Amniotic stem cell (primary cell): Measurements from ENCODE around the gene DNAJB1.

ENCODE experiments used
- DNase-seq: peaks from one replicate; lab custom pipeline; 2025; lab: John Stamatoyannopoulos, UW

DNAJB1 gene

DNA sequence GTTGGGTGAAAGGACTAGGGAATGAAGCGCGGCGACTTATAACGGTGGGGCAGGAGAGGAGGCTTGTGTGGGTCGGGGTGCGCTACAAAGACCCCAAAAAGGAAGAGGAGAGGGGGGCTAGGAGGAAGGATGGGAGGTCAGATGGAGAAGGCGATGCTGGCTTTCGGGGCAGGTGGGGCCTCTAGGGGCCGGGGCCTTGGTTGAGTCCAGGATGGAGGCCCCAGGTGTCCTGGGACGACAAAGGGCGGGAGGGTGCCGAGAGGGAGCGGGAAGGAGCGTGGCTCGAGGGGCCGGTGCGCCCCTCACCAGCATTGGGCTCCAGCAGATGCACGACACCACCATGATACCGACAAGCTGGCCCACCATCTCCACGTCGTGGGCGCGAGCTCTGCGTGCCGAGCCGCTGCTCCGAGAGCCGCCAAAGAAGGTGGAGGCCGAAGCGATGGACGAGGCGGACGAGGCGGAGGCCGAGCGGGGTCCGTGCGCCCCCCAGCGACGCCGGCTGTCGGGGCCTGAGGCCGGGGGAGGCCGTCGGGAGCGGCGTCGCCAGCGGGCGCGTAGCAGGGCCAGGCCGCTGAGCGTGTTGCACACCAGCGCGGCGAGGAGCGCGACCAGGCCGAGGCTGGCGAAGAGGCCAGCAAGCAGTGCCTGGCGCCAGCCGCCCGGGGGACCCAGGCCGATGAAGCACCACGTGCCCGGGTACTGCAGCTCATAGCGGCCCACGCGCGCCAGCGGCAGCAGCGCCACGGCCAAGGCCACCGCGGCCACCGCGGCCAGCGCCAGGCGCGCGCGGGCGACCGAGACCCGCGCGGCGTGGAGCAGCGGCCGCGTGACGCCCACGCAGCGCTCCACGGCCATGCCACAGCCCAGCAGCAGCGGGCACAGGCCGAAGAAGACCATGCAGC is 44.9 kb downstream of the DNAJB1 start:
- DNase-seq, result no peak

DNA sequence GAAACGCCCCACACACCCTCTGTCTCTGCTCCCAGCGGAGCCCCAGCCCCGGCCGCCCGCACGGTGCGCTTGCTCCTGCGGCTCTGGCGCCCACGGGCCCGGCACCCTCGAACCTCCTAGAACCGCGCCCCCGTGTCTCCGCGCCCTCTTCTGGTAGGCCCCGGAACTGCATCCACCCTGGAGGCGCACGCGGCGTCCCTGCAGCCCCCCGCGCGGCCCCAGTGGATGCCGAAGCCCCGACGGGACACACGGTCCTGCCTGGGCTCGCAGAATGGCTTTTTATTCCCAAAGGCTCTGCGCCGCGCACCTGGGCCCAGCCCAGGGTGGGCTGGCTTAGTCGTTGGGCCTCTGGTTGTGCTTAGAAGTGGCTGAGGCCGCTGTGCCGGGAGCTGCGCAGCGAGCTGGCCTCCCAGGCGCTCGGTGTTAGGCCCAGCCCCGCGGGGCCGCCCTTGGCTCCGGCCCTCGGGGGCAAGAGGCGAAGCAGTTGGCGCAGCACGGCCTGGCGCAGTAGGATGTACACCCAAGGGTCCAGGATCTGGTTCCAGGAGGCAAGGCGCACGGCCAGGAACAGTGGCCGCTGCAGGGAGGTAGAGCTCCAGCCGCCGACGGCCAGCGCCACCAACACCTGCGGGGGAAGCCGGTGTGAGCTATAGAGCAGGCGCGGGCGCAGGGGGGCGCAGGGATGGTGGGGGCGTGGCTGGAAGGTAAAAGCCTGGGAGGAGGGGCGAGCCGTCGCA is 45.8 kb downstream of the DNAJB1 start:
- no peak for DNase-seq

DNA sequence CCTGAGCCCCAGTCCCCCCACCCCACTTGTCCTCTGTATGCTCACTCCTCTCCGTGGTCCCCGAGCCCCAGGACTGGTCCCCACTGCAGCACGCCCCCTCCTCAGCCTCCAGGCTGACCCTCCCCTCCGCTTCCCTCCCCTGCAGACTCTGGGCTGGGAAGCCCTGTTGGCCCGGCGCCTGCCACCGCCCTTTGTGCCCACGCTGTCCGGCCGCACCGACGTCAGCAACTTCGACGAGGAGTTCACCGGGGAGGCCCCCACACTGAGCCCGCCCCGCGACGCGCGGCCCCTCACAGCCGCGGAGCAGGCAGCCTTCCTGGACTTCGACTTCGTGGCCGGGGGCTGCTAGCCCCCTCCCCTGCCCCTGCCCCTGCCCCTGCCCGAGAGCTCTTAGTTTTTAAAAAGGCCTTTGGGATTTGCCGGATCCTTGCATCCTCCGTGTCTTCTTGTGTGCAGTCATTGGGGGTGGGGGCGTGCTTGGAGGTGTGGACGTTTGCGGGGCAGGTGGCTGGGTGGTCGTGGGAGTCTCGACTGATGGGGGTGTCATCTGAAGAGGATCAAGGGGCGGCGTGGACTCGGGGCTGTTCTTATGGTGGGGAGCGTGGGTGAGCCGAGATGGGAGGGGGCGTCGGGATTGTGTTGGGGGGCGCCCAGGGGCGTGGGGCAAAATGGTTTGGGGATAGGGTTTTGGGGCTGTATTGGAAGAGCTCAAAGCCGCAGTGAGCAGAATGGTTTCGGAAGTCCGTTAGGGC is 46.6 kb downstream of the DNAJB1 start:
- DNase-seq, result no peak

DNA sequence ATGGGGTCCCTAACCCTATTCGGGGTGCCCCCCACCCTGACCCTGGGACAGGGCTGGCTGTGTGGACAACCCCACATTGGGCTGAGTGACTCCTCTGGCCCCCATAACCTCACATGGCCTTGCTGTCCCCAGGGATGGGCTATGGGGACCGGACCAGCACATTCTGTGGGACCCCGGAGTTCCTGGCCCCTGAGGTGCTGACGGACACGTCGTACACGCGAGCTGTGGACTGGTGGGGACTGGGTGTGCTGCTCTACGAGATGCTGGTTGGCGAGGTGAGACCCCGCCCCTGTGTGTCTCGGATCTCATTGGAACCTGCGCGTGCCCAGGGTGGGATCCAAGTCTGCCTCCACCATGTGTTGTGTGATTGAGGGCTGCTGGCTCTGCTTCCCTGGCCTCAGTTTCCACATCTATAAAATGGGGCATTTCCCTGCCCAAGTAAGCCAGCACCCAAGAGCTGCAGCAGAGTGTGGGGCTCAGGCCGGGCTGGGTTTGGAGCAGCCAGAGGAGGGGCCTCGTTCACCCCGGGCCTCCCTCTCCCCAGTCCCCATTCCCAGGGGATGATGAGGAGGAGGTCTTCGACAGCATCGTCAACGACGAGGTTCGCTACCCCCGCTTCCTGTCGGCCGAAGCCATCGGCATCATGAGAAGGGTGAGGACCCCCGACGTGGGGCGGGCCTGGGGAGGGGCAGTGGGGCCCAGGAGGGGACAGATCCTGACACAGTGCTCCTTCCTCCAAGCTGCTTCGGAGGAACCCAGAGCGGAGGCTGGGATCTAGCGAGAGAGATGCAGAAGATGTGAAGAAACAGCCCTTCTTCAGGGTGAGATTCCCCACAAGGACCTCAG is 47.9 kb downstream of the DNAJB1 start:
- no peak for DNase-seq

DNA sequence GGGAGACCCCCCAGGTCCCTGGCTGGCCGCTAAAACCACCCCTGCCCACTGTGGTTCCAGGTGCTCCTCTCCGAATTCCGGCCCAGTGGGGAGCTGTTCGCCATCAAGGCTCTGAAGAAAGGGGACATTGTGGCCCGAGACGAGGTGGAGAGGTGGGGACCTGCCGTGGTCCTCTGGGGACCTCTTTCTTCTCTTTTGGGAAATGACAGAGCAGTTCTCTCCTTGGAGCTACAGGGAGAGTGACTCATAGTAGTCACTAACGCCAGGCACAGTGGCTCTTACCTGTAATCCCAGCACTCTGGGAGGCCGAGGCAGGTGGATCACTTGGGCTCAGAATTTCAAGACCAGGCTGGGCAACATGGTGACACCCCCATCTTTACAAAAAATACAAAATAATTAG is 50.4 kb downstream of the DNAJB1 start:
- DNase-seq, result no peak

DNA sequence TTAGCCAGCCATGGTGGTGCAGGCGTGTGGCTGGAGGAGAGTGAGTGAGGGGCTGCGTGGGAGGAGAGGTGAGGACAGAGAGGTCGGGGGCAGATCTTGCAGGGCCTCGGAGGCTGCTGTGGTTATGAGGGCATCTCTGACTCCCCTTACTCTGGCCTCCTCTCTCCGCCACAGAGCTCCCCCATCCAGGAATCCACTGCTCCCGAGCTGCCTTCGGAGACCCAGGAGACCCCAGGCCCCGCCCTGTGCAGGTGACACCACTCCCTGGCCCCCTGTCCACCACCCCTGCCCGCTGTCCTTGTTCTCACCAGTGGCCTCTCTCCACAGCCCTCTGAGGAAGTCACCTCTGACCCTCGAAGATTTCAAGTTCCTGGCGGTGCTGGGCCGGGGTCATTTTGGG is 50.8 kb downstream of the DNAJB1 start:
- DNase-seq, result no peak
